Adrenal gland (tissue), 5 donors: ENCODE data around the gene CACUL1.

Experiments
- POLR2A ChIP-seq, 2 donors: fragments of 450-650 bp; IDR thresholded peaks; one replicate each; pipeline ENCODE4 v1.6.1; 2017; ENCODE audit warnings: antibody characterized with exemption in 2 of 2, mild to moderate bottlenecking in 2 of 2, moderate library complexity in 1 of 2
- TF ChIP-seq, protein P1 (sequence below), 6 experiments: fragments of 450-650 bp in 4 of 6; fragments of 200-600 bp in 2 of 6; sonication (generic) in 1 of 6; IDR thresholded peaks; 1 replicate in 5 of 6; 2 replicates in 1 of 6; pipeline versions ENCODE4 v1.5.1 to v1.8.0; 2016 to 2021; ENCODE audit warnings: antibody characterized with exemption in 6 of 6, mild to moderate bottlenecking in 2 of 6, moderate library complexity in 1 of 6
- donor health status: DM: no; HTN: no; CAD: no.

DNA sequence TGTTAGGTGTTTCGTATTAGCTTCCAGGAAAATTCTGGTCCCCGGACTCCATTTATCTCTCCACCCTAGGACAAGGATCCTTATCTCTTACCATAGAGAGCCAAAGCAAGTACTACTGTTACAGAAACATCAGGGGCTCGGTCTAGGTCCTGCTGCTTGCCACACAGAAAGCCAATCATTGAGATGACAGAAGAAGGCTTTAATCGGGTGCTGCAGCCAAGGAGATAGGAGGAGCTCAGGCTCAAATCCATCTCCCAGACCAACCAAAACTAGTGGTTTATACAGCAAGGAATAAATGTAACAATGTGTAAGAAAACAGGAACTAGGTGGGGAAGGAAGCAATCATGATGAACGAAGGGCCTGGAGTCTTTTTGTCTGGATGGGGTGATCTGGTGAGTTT, 22.2 kb upstream of the CACUL1 start:
- TF ChIP-seq, protein P1, sequence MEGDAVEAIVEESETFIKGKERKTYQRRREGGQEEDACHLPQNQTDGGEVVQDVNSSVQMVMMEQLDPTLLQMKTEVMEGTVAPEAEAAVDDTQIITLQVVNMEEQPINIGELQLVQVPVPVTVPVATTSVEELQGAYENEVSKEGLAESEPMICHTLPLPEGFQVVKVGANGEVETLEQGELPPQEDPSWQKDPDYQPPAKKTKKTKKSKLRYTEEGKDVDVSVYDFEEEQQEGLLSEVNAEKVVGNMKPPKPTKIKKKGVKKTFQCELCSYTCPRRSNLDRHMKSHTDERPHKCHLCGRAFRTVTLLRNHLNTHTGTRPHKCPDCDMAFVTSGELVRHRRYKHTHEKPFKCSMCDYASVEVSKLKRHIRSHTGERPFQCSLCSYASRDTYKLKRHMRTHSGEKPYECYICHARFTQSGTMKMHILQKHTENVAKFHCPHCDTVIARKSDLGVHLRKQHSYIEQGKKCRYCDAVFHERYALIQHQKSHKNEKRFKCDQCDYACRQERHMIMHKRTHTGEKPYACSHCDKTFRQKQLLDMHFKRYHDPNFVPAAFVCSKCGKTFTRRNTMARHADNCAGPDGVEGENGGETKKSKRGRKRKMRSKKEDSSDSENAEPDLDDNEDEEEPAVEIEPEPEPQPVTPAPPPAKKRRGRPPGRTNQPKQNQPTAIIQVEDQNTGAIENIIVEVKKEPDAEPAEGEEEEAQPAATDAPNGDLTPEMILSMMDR (IDR thresholded peaks at IDR 0.05) = no peak
- no peak for TF ChIP-seq POLR2A (IDR thresholded peaks at IDR 0.05)
